Natural killer cell (primary cell): Measurements from ENCODE around the gene C19orf67. TPM values are rescaled to one million over a fixed set of nuclear protein-coding genes. Genes with fewer than 3 reads are reported as not detected.
"Not testable (repeated sequence)": the region's sequence is repeated elsewhere in the genome, so short reads cannot be mapped to it uniquely, and the experiment has no call there.

ENCODE experiments used
- ATAC-seq, 3 donors: fragments of 150-1000 bp in 2 of 3; fragments of 200-7000 bp in 1 of 3; cut with Tn5 transposase; 1 replicate in 1 of 3; 2 replicates in 2 of 3; pipeline ENCODE4 v1.10.0; 2021; ENCODE audit warnings: mild to moderate bottlenecking in 2 of 3, moderate library complexity in 2 of 3
- DNase-seq, 2 donors: peaks; one replicate each; pipeline versions ENCODE4 v3.0.0 to v3.0.0-alpha.2; 2013 to 2021; ENCODE audit warnings: mixed read lengths in 1 of 2
- H3K27ac ChIP-seq: one replicate; pipeline ENCODE4 v1.5.1; 2013; ENCODE audit warnings: mild to moderate bottlenecking, low read length
- H3K27me3 ChIP-seq: one replicate; pipeline ENCODE4 v1.6.1; 2013; ENCODE audit warnings: low read length; ENCODE audit not compliant: control insufficient read depth, insufficient read depth
- H3K36me3 ChIP-seq: one replicate; pipeline ENCODE4 v1.6.1; 2013; ENCODE audit warnings: low read length; ENCODE audit not compliant: control insufficient read depth, insufficient read depth
- H3K4me1 ChIP-seq: one replicate; pipeline ENCODE4 v1.6.1; 2013; ENCODE audit warnings: low read length; ENCODE audit not compliant: control insufficient read depth, insufficient read depth
- H3K4me3 ChIP-seq: one replicate; pipeline ENCODE4 v1.5.1; 2013; ENCODE audit warnings: low read length
- H3K9me3 ChIP-seq: one replicate; pipeline ENCODE4 v1.6.1; 2013; ENCODE audit warnings: low read length; ENCODE audit not compliant: control insufficient read depth, insufficient read depth
- H3K27ac Mint-ChIP-seq, 2 donors: one replicate each; pipeline ENCODE4 v1.8.0; 2022; ENCODE audit warnings: mild to moderate bottlenecking in 2 of 2, mixed read lengths in 2 of 2, moderate library complexity in 1 of 2
- H3K27me3 Mint-ChIP-seq, 2 donors: one replicate each; pipeline ENCODE4 v1.8.0; 2022; ENCODE audit warnings: low read depth in 2 of 2, mixed read lengths in 2 of 2
- H3K36me3 Mint-ChIP-seq: one replicate; pipeline ENCODE4 v1.8.0; 2022; ENCODE audit warnings: mixed read lengths
- H3K4me1 Mint-ChIP-seq, 2 donors: one replicate each; pipeline ENCODE4 v1.8.0; 2022; ENCODE audit warnings: mixed read lengths in 2 of 2
- H3K4me3 Mint-ChIP-seq: one replicate; pipeline ENCODE4 v1.8.0; 2022; ENCODE audit warnings: mild to moderate bottlenecking, moderate library complexity, mixed read lengths
- H3K9me3 Mint-ChIP-seq, 2 donors: one replicate each; pipeline ENCODE4 v1.8.0; 2022; ENCODE audit warnings: mixed read lengths in 2 of 2
- CTCF ChIP-seq: fragments of 200-600 bp; IDR thresholded peaks from one replicate; pipeline ENCODE4 v1.8.0; 2022; ENCODE audit warnings: antibody characterized with exemption
- WGBS: methylation state at CpG from one replicate; pipeline ENCODE4 v1.1.7; 2013; ENCODE audit warnings: missing lambda C conversion rate; ENCODE audit not compliant: insufficient coverage; 5-methylcytosine and 5-hydroxymethylcytosine counted together
- intact Hi-C: fragments of 100-400 bp; cut with micrococcal nuclease; formaldehyde crosslinking; loops from one replicate; pipeline ENCODE4 v1.14.2; 2022
- total RNA-seq, 4 donors: library from RNA; stranded (reverse); fragments of 120-200 nt in 1 of 4; gene quantifications; one replicate each; pipeline versions ENCODE4 v1.2.3 to v1.2.4, GENCODE V29; 2013 to 2022

C19orf67 gene
- total RNA-seq, 3 donors from 2014 or later (not counting 1 experiment from before 2014, with no cell fraction given) = 0.35 to 0.53 TPM; not detected in 1

- Mint-ChIP-seq H3K27me3 (no peaks in the 10 kb centered on the region), H3K27ac (peak overlapping the region in 1 of 2 donors; percentile 35), H3K36me3 (no peaks in the 10 kb centered on the region), H3K9me3 (no peaks in the 10 kb centered on the region), H3K4me3 (no peak overlapping the region), H3K4me1 (peaks cover 0 to 17% of the 10 kb centered on the region in 2 donors)
- no peaks in the 10 kb centered on the region for H3K9me3 ChIP-seq
- WGBS = 99% methylated on average over 4 of the region's 4 CpGs
- H3K4me3 ChIP-seq = no peak overlapping the region
- no peaks in the 10 kb centered on the region for H3K4me1 ChIP-seq
- no peaks in the 10 kb centered on the region for H3K27me3 ChIP-seq
- no peak overlapping the region for H3K27ac ChIP-seq
- no peak for TF ChIP-seq CTCF
- peaks cover 54% of the 10 kb centered on the region for H3K36me3 ChIP-seq
- intact Hi-C loops = no loop called here
- ATAC-seq (no peak), DNase-seq (no peak)
These were observed 35.1 kb downstream of the C19orf67 start for GRCh38 chr19:14050512-14050911.

DNA sequence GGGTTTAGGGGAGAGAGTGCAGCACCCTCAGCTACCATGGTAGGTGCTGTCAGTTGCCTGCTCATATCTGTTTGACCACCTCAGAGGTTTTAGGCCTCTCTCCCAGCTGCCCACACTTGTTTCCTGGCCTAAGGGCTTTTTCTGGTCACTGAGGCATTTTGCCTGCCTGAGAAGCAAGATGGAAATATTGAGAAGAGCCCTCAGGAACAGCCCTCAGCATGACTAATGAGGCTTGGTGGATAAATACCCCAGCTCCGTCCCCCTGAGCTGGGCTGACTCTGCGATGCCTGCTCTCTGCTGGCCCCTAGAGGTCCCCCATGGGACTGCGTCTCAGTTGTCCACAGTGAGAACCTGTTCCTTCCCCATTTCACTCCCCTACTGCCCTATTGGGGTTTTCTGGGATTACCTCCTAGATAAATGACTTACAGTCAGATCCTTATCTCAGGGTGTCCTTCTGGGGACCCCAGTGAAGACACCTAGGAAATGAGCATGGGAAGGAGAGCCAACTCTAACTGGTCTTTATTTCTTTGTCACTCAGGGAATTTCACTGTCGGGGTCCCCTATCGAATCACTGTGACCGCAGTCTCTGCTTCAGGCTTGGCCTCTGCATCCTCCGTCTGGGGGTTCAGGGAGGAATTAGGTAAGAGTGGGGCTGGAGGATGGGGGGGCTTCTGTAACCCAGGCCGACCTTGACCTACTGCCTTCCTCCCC is 37.0 kb downstream of the C19orf67 start:
- Mint-ChIP-seq H3K4me1 (peaks cover 0 to 11% of the 10 kb centered on the region in 2 donors), H3K4me3 (no peak overlapping the region), H3K27ac (peak overlapping the region; percentile 57 to 82), H3K36me3 (no peaks in the 10 kb centered on the region), H3K9me3 (no peaks in the 10 kb centered on the region), H3K27me3 (no peaks in the 10 kb centered on the region)
- DNase-seq (peak; percentile 79 to 84), ATAC-seq (peak; percentile 87 to 98 (median 90))
- no peaks in the 10 kb centered on the region for H3K4me1 ChIP-seq
- H3K9me3 ChIP-seq = no peaks in the 10 kb centered on the region
- H3K27me3 ChIP-seq = no peaks in the 10 kb centered on the region
- WGBS = 85% methylated on average over 8 of the region's 8 CpGs
- H3K27ac ChIP-seq = no peak overlapping the region
- peaks cover 61% of the 10 kb centered on the region for H3K36me3 ChIP-seq
- peak; percentile 98 for TF ChIP-seq CTCF
- intact Hi-C loops = loop anchor here (1.0 to 2.0 kb wide), 2 partner anchors 26 to 168 kb away; no protein-coding TSS in a partner anchor
- no peak overlapping the region for H3K4me3 ChIP-seq

- ATAC-seq, H3K27me3 Mint-ChIP-seq, H3K9me3 Mint-ChIP-seq, DNase-seq, H3K9me3 ChIP-seq, H3K27ac ChIP-seq, H3K36me3 Mint-ChIP-seq, H3K4me1 ChIP-seq, H3K27me3 ChIP-seq, H3K4me3 ChIP-seq, H3K4me3 Mint-ChIP-seq: not testable (repeated sequence)
- Mint-ChIP-seq H3K4me1 (peaks cover 4 to 15% of the 10 kb centered on the region in 2 donors), H3K27ac (peak overlapping the region; percentile 57 to 82)
- WGBS = over 99% methylated on average over 9 of the region's 10 CpGs
- intact Hi-C loops = loop anchor here (1.0 to 2.0 kb wide), 2 partner anchors 27 to 168 kb away; no protein-coding TSS in a partner anchor
- peaks cover 64% of the 10 kb centered on the region for H3K36me3 ChIP-seq
These were observed 37.7 kb downstream of the C19orf67 start for GRCh38 chr19:14047866-14048265.

- not testable (repeated sequence) for H3K27me3 Mint-ChIP-seq, H3K27me3 ChIP-seq, H3K4me3 ChIP-seq, H3K9me3 Mint-ChIP-seq, H3K9me3 ChIP-seq, H3K36me3 Mint-ChIP-seq
- Mint-ChIP-seq H3K4me3 (peak overlapping the region; percentile 21), H3K4me1 (peaks cover 10 to 29% of the 10 kb centered on the region in 2 donors), H3K27ac (peak overlapping the region; percentile 91 to 93)
- intact Hi-C loops = loop anchor here (5.0 kb wide), 1 partner anchor 36 kb away; the partner anchor contains the start of gene RFX1
- H3K27ac ChIP-seq = peak overlapping the region; percentile 84
- peaks cover 21% of the 10 kb centered on the region for H3K4me1 ChIP-seq
- TF ChIP-seq CTCF = peak; percentile 57
- DNase-seq (peak; percentile 43 to 83), ATAC-seq (peak; percentile 77 to 89 (median 80))
- WGBS = 67% methylated on average over 17 of the region's 19 CpGs
- H3K36me3 ChIP-seq = peaks cover 55% of the 10 kb centered on the region
These were observed 42.6 kb downstream of the C19orf67 start for GRCh38 chr19:14042659-14043608.
